NCI-H2081 (cell line): ENCODE results near the gene ESPNL.
"Not testable (repeated sequence)": the region's sequence is repeated elsewhere in the genome, so short reads cannot be mapped to it uniquely, and the experiment has no call there.

ENCODE experiments used
- DNase-seq, 2 experiments: peaks; one replicate each; lab custom pipeline; 2025; lab: John Stamatoyannopoulos, UW

Gene ESPNL

DNA sequence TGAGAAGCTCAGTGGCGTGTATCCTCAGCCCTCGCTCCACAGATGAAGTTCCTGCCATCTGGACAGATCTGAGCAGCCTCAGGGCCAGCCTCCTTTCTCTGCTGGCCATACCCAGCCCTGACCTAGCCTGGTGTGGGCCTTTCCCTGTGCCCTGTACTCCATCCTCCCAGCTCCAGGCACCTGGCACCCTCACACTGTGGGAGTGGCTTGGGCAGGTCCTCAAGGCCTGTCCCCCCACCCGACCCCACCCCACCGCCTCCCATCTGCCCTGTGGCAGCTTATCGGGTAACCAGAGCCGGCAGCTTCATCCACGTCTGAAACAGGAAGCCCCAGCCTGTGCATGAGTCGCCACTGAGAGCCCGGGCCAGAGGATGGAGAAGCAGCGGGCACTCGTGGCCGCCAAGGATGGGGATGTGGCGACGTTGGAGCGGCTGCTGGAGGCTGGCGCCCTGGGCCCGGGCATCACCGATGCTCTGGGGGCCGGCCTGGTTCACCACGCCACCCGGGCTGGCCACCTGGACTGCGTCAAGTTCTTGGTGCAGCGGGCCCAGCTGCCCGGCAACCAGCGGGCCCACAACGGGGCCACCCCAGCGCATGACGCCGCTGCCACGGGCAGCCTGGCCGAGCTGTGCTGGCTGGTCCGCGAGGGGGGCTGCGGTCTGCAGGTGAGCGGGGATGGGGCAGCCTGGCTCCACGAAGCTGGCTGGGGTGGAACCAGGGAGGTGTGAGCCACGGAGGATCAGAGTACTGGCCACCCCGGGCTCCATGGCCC lies at the start of gene ESPNL:
ESPNL (plus strand) TSS at position 292 of the 772 bp plus-strand sequence; CDS start at position 372, 80 bp downstream.
- DNase-seq: no peak

DNA sequence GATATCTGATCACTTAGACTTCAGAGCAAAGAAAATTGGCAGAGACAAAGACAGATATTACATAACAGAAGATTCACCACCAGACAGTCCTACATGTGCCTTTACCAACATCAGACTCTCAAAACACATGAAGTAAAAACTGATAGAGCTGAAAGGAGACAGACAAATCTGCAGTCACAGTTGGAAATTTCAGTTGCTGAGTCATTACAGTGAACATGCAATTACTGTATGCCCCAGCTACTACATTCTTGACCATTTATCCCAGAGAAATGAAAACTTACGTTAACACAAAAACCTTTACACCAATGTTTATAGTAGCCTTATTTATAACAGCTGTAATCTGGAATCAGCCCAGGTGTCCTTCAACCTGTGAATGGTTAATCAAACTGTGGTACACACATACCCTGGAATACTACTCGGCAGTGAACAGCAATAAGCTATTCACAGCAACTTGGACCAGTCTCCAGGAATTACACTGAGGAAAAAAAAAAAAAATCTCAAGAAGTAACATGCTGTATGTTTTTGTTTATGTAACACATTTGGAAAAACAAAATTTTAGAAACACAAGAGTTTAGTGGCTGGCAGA lies 46.9 kb upstream of the ESPNL start:
- no peak for DNase-seq

GRCh38 chr2:238055841-238056240 lies 44.3 kb upstream of the ESPNL start:
- DNase-seq: no peak

DNA sequence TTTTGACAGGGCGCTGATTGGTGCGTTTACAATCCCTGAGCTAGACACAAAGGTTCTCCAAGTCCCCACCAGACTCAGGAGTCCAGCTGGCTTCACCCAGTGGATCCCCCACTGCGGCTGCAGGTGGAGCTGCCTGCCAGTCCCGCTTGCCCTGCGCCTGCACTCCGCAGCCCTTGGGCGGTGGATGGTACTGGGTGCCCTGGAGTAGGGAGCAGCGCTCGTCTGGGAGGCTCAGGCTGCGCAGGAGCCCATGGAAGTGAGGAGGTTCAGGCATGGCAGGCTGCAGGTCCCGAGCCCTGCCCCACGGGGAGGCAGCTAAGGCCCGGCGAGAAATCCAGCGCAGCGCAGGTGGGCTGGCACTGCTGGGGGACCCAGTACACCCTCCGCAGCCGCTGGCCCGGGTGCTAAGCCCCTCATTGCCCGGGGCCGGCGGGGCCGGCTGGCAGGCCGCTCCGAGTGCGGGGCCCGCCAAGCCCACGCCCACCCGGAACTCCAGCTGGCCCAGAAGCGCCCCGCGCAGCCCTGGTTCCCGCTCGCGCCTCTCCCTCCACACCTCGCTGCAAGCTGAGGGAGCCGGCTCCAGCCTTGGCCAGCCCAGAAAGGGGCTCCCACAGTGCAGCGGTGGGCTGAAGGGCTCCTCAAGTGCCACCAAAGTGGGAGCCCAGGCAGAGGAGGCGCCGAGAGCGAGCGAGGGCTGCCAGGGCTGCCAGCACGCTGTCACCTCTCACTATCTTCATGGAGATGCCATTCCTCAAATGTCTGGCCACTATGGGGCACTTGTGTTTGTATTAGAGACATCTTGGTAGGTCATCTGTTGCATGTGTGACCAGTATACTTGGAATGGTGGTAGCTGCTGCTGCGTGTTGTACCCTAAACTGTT lies 42.2 kb upstream of the ESPNL start:
- not testable (repeated sequence) for DNase-seq

DNA sequence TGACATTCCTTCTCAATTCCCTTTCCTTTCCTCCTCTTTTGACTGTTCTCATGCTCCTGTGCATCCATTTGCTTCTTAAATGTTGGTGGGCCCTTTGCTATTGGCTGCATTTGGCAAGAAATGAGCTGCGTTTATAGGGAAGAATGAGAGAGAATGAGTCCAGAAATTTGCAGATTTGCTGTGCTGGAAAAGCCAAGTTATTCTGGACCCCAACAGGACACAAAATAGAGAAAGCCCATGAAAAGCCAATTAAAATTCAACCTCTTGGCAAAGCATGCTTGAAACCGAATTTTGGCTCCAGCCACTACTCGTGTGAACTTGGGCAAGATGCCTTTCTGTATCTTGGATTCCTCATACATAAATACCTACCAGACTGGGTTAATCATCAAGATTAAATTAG lies 40.6 kb upstream of the ESPNL start:
- DNase-seq: no peak

DNA sequence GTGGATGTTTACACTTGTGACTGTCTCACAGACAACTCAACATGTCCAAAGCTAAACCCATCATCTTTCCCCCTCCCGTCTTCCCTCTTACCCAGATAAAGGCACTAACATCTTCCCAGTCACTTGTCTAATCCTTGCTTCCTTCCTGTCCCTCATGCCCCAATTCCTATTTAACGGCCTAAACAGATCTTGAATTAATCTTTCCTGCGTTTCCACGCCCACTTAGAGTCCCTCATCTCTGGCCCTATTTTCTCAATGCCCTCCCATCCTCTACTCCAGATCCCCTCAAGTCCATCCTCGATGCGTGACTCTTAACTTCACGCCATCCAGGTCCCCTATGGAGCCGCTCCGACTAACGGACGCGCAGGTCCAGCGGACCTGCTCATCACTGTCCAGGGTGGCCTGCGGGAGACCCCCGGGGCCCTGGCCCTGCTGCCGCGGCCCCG lies 40.0 kb upstream of the ESPNL start:
- no peak for DNase-seq

GRCh38 chr2:238060542-238061314 lies 39.4 kb upstream of the ESPNL start, which contains the start of gene SCLY:
SCLY (plus strand) TSS chr2:238061001; CDS start chr2:238061055, 54 bp downstream.
- peak; percentile 98 for DNase-seq

- peak; percentile 17 to 47 for DNase-seq
Observed at GRCh38 chr2:238061315-238062202, 38.6 kb upstream of the ESPNL start.

DNA sequence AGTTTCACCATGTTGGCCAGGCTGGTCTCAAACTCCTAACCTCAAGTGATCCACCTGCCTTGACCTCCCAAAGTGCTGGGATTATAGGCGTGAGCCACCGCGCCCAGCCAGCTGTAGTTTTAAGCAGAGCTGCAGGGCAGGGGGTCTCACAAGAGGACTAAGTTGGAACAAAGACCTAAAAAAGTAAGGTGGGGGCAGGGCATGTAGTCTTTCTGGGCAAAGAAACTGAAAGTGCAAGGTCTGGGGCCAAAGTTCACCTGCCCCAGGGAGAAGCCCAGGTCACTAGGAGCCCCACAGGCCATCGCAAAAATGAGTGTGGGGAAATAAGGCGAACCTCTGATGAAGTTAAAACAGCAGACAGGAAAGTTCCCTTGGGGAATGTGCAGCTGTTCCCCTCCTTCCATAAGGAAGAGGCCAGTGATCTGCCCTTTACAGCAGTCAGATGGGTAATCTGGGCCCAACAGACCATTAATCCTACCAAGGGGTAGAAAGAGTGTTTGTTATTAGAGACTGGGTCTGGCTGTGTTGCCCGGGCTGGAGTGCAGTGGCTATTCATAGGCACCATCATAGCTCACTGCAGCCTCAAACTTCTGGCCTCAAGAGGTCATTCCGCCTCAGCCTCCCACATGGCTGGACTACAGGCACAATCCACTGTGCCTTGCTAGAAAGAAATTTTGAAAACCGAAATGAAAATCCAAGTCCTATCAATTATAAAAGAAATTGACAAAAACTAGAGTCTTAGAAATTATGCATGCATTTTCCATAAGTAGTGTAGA lies 36.5 kb upstream of the ESPNL start:
- DNase-seq: no peak

- DNase-seq: no peak
Observed at GRCh38 chr2:238064376-238064775, 35.8 kb upstream of the ESPNL start.

GRCh38 chr2:238065071-238065846 lies 34.9 kb upstream of the ESPNL start:
- no peak for DNase-seq

DNA sequence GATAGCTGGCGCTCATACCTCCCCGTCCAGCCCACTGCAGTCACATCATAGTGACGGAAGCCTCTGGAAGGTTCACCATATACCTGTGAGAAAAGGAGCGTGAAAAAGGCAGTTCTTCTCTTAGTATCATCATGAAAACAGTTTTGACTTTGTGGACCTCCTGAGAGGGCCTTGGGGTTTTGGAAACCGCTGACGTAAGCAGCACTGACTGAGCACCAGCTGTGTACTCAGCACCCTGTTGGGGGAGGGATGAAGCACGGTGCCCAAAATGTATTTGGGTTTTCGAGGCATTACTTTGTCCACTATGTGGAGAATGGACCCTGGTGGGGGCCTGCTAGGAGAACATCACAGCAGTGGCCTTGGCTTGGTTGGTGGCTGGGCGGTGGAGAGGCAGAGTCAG lies 33.9 kb upstream of the ESPNL start:
- DNase-seq: no peak

- DNase-seq: not testable (repeated sequence)
Observed at GRCh38 chr2:238066718-238067117, 33.4 kb upstream of the ESPNL start.

GRCh38 chr2:238067939-238068338 lies 32.2 kb upstream of the ESPNL start:
- no peak for DNase-seq

DNA sequence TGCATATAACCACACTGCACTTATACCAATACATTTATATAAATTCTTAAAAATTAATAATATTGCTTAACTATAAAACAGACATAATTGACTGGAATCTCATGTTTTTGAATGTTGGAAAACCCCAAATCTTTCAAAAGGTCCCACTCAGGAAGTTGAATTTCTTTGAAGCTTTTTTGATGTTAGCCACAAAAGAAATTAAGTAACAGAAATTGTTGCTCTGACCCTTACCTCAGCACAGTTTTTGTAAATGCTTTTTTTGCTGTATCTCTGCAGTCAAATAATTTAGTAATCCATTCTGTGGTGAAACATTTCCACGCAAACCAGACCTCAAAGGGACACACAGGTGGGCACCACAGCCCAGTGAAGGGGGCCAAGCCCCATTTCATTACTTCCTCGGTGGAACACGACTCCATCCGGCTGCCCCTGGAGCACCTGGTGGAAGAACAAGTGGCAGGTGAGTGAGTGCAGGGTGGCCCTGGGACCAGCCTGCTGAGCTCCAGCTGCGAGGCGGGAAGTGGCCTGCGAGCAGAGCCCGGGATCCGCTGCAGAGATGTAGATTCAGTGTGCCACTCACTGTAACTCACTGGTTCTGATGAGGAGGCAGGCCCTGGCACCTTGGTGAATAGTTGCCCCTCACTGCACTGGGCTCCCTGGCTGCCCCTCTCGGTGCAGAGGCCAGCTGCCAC lies 31.0 kb upstream of the ESPNL start:
- DNase-seq: no peak

- no peak for DNase-seq
Observed at GRCh38 chr2:238069877-238070276, 30.3 kb upstream of the ESPNL start.

GRCh38 chr2:238075397-238075796 lies 24.7 kb upstream of the ESPNL start:
- DNase-seq: no peak

GRCh38 chr2:238077292-238077691 lies 22.8 kb upstream of the ESPNL start:
- no peak for DNase-seq
